ENCODE measurements around the gene PRKCA. TPM values are rescaled to one million over a fixed set of nuclear protein-coding genes. Genes with fewer than 3 reads are reported as not detected.
A peak's percentile ranks its signal among the peaks of the same experiment; 100 is the strongest.

Gene PRKCA
- total RNA-seq, 3 donors from 2014 or later (not counting 1 experiment from before 2014, with no cell fraction given): 19.6 to 29.0 (median 20.4) TPM

- intact Hi-C loops (cut with micrococcal nuclease): no loop called here
- H3K36me3 Mint-ChIP-seq: no peaks in the 10 kb centered on the region
- WGBS (ENCODE audit: insufficient coverage): 89% methylated on average over 3 of the region's 3 CpGs
- no peaks in the 10 kb centered on the region for H3K9me3 Mint-ChIP-seq
- H3K36me3 ChIP-seq (ENCODE audit: control insufficient read depth, insufficient read depth, low read length): no peaks in the 10 kb centered on the region
- no peak overlapping the region for H3K4me3 ChIP-seq (ENCODE audit: low read length)
- no peaks in the 10 kb centered on the region for H3K9me3 ChIP-seq (ENCODE audit: control insufficient read depth, insufficient read depth, low read length)
- no peak overlapping the region for H3K4me3 Mint-ChIP-seq
- no peaks in the 10 kb centered on the region for H3K4me1 ChIP-seq (ENCODE audit: control insufficient read depth, insufficient read depth, low read length)
- H3K27me3 ChIP-seq (ENCODE audit: control insufficient read depth, insufficient read depth, low read length): no peaks in the 10 kb centered on the region
- no peak for ATAC-seq
- H3K27ac Mint-ChIP-seq: peak overlapping the region in 1 of 2 donors; percentile 53
- H3K27me3 Mint-ChIP-seq (ENCODE audit: low read depth in 2 of 2): peaks cover 0 to 3% of the 10 kb centered on the region in 2 donors
- no peak for DNase-seq
- no peak overlapping the region for H3K27ac ChIP-seq (ENCODE audit: low read length)
- peaks cover 0 to 5% of the 10 kb centered on the region in 2 donors for H3K4me1 Mint-ChIP-seq
- TF ChIP-seq CTCF (IDR thresholded peaks at IDR 0.05): no peak
Measured at GRCh38 chr17:66276328-66276937, 26.0 kb upstream of the PRKCA start.

GRCh38 chr17:66277191-66277590 lies 25.2 kb upstream of the PRKCA start:
- H3K36me3 ChIP-seq (ENCODE audit: control insufficient read depth, insufficient read depth, low read length): no peaks in the 10 kb centered on the region
- no peak overlapping the region for H3K27ac ChIP-seq (ENCODE audit: low read length)
- no peaks in the 10 kb centered on the region for H3K9me3 ChIP-seq (ENCODE audit: control insufficient read depth, insufficient read depth, low read length)
- TF ChIP-seq CTCF (IDR thresholded peaks at IDR 0.05): no peak
- H3K27ac Mint-ChIP-seq: no peak overlapping the region
- H3K4me1 Mint-ChIP-seq: peaks cover 0 to 5% of the 10 kb centered on the region in 2 donors
- H3K4me1 ChIP-seq (ENCODE audit: control insufficient read depth, insufficient read depth, low read length): no peaks in the 10 kb centered on the region
- no peak overlapping the region for H3K4me3 Mint-ChIP-seq
- no peaks in the 10 kb centered on the region for H3K9me3 Mint-ChIP-seq
- H3K36me3 Mint-ChIP-seq: no peaks in the 10 kb centered on the region
- H3K4me3 ChIP-seq (ENCODE audit: low read length): no peak overlapping the region
- DNase-seq (no peak), ATAC-seq (no peak)
- H3K27me3 ChIP-seq (ENCODE audit: control insufficient read depth, insufficient read depth, low read length): no peaks in the 10 kb centered on the region
- intact Hi-C loops (cut with micrococcal nuclease): no loop called here
- H3K27me3 Mint-ChIP-seq (ENCODE audit: low read depth in 2 of 2): peaks cover 0 to 5% of the 10 kb centered on the region in 2 donors
- 87% methylated on average over 2 of the region's 2 CpGs for WGBS (ENCODE audit: insufficient coverage)

- Histone ChIP-seq H3K4me1 (ENCODE audit: control insufficient read depth, insufficient read depth, low read length) (no peaks in the 10 kb centered on the region), H3K9me3 (ENCODE audit: control insufficient read depth, insufficient read depth, low read length) (no peaks in the 10 kb centered on the region), H3K36me3 (ENCODE audit: control insufficient read depth, insufficient read depth, low read length) (no peaks in the 10 kb centered on the region), H3K27ac (ENCODE audit: low read length) (no peak overlapping the region), H3K4me3 (ENCODE audit: low read length) (no peak overlapping the region), H3K27me3 (ENCODE audit: control insufficient read depth, insufficient read depth, low read length) (no peaks in the 10 kb centered on the region)
- H3K27ac Mint-ChIP-seq: no peak overlapping the region
- TF ChIP-seq CTCF (IDR thresholded peaks at IDR 0.05): no peak
- no peaks in the 10 kb centered on the region for H3K36me3 Mint-ChIP-seq
- intact Hi-C loops (cut with micrococcal nuclease): no loop called here
- ATAC-seq: no peak
- no peaks in the 10 kb centered on the region for H3K9me3 Mint-ChIP-seq
- H3K4me1 Mint-ChIP-seq: no peaks in the 10 kb centered on the region
- peaks cover 7% of the 10 kb centered on the region in 2 donors for H3K27me3 Mint-ChIP-seq (ENCODE audit: low read depth in 2 of 2)
- no peak overlapping the region for H3K4me3 Mint-ChIP-seq
- no peak for DNase-seq
- 90% methylated on average over 7 of the region's 7 CpGs for WGBS (ENCODE audit: insufficient coverage)
Measured at GRCh38 chr17:66281661-66282369, 20.6 kb upstream of the PRKCA start.
